GM18861 (cell line): ENCODE results near the gene CRK.

Experiments
- ATAC-seq: cut with Tn5 transposase; IDR thresholded peaks from one replicate; pipeline ENCODE4 v1.9.1; 2021; ENCODE audit not compliant: unreplicated experiment

Gene CRK

GRCh38 chr17:1486802-1487695 is 31.0 kb upstream of the CRK start:
- no peak for ATAC-seq

- no peak for ATAC-seq
Observed at GRCh38 chr17:1485423-1486376, 29.7 kb upstream of the CRK start.

DNA sequence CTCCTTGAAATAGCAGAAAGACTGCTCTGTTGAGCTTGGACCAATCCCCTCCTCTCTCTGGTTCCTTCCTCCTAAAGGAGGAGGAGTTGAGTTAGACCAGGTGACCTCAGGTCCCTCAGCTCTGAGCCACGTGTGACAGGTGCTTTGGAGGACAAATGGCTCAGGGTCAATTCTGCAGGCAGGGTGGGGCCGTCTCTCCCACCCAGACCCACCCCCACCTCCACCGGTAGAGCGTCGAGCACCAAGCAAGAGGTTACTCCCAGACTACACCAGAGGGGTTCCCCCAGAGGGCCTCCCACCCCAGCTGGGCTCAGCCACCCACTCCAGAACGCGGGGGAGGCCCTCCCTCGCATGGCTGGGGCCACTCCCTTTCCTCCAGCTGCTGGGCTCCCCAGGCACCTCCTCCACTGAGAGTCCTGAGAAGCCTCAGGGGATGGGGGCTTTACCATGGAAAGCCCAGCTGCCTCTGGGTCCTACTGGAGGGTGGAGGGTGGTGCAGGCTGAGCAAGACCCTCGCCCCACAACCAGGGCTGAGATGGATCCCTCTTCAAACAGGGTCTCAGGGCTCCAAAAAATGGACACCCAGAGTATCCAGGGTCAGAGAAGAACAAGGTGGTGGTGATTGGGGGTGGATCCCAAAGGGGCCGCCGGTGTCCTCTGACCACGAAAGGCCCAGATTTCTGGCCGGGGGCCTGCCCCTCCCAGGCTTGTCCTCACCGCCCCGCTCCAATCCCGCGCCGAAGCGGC is 28.8 kb upstream of the CRK start:
- ATAC-seq, result peak; percentile 35

GRCh38 chr17:1484060-1484535 is 28.1 kb upstream of the CRK start:
- no peak for ATAC-seq

DNA sequence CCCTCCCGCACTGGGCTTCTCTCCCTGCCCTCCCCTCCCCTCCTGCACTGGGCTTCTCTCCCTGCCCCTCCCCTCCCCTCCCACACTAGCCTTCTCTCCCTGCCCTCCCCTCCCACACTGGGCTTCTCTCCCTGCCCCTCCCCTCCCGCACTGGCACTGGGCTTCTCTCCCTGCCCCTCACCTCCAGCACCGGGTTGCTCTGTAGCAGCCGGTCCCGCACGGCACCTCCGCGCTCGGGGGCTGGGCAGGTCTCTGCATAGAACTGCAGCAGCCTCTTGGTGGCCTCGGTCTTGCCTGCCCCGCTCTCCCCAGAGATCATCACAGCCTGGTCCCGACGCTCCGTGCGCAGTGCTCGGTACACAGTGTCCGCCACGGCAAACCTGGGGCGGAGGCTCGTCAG is 26.6 kb upstream of the CRK start:
- ATAC-seq, result no peak

- ATAC-seq, result no peak
Observed at GRCh38 chr17:1481736-1482135, 25.7 kb upstream of the CRK start.

GRCh38 chr17:1480747-1481465 is 24.9 kb upstream of the CRK start:
- ATAC-seq, result no peak

DNA sequence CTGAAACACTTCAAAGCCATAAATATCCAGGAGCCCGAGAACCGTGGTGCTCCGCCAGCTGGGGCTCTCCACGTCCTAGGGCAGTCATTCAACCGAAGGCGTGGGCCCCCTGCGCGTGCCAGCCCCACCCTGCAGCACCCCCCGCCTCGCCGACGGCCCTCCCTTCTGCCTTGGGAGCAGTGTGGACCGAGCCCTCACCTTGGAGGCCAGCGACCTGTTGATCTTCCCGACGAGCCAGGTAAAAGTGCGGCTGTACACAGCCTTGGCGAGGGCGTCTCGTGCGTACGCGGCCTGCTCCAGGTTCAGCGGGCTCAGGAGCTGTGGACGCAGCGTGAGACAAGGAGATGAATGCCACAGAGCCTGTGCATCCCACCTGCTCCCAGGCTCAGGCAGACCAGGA is 22.4 kb upstream of the CRK start:
- no peak for ATAC-seq

GRCh38 chr17:1475321-1475854 is 19.4 kb upstream of the CRK start:
- no peak for ATAC-seq

DNA sequence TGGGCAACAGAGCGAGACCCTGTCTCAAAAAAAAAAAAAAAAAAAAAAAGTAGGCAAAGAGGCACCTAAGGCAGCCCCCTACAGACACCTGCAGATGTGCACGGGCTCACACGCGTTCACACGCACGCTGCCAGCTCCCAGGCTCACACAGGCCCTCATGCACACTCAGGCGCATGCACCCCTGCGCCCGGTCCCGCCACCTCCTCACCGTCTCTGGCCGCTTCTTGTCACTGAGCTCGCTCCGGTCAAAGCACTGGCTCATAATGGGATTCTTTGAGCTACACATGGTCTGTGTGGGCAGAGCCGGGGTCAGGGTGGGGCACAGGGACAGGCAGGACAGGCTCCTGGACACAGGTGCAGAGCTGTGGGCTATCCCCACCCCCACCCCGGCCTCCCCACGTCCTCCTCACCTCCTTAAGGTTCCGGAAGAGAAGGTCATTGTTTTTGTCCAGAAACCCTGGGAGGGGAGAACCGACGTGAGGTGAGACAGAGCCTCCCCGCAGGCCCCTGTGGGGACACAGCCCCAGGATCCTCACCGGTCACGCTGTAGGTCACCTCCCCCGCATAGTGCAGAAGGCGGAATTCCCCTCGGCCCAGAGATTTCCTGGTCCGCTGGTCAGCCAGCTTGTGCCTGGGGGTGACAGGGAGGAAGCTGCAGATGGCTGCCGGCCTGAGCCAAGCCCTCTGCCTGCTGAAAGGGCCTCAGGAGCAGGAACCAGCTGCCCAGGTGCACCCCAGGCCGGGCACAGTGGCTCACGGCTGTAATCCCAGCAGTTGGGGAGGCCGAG is 18.6 kb upstream of the CRK start:
- ATAC-seq, result peak; percentile 58

GRCh38 chr17:1473841-1474240 is 17.8 kb upstream of the CRK start:
- ATAC-seq, result peak; percentile 37

- no peak for ATAC-seq
Observed at GRCh38 chr17:1473170-1473569, 17.1 kb upstream of the CRK start.

GRCh38 chr17:1471911-1472821 is 16.1 kb upstream of the CRK start:
- no peak for ATAC-seq

DNA sequence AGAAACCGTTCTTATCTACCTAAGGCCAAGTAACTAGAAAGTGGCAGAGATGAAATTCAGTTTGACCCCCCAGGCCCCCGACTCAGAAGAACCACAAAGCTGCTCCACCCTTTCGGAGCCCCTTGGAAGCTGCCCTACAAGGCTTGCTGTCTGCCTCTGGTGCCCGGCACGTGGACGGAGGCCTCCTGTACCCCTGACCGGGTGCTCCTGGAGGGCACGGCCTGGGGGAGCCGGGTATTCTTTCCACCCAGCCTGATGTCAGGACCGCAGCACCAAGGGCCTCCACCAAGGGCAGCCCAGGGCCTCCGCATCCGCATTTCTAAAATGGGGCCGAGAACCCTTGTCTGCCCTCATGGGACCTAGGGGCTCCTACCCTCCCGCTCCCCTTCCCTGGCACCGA is 15.5 kb upstream of the CRK start:
- ATAC-seq, result no peak

DNA sequence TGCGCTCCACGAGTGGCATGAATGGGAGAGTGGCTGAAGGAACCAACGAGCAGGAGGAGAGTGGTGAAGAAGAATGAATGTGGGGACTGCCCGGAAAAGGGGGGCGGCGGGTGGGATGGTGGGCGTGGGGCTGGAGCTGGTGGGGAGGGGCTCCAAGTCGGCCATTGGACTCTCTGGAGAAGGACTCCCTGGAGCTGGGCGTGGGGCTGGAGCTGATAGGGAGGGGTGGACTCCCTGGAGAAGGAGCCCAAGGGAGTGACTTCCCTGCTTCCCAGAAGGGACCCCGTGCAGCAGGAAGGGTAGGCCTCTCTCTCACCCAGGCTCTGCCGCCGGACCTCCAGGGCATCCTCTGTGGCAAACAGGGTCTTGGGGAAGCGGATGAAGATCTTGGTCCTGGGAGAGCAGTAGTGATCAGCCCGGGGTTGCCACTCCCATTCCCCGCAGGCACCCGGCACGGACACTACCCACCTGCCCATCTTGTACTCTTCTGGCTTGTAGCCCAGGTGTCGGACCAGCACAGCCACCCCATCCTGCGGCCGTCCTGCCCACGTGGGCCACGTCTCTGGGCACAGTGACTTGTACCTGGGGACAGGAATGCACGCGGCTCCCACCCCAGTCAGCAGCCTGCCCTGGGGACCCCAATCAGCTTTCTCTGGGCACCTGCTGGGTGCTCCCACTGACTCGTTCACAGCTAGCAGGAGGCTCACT is 14.9 kb upstream of the CRK start:
- ATAC-seq, result no peak

GRCh38 chr17:1470071-1470754 is 14.2 kb upstream of the CRK start:
- no peak for ATAC-seq

DNA sequence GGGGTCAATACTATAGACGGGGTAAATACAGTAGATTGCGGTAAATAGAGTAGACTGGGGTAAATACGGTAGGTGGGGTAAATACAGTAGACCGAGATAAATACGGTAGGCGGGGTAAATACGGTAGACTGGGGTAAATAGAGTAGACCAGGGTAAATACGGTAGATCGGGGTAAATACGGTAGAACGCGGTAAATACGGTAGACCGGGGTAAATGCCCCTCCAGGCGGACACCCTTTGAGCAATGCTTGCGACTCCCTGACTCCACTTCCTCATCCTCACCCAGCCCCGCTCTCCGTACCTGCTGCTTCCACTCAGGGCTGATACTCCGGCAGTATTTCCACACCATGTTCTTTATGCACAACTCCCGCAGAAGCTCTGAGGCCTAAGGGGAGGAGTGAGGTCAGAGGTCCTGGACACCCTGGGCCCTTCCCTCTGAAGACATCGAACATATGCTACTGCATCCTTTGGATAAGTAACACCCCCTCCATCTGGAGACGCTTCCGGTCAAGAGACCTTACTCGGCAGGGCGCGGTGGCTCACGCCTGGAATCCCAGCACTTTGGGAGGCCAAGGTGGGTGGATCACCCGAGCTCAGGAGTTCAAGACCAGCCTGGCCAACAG is 13.3 kb upstream of the CRK start:
- ATAC-seq, result no peak
